ENCODE results near the gene AFF4.

The AFF4 gene

GRCh38 chr5:132836852-132837251 is 126.6 kb downstream of the AFF4 start:
- H3K4me2 ChIP-seq: peak overlapping the region; percentile 49 to 90 (median 77)
- peaks cover 0 to 9% (median 3%) of the 10 kb centered on the region in 11 experiments; a peak in 14 of 22 replicates for H3K27me3 ChIP-seq
- no peak overlapping the region for H3K4me3 ChIP-seq
- no peaks in the 10 kb centered on the region for H4K20me1 ChIP-seq
- peak overlapping the region in 9 of 11 experiments; percentile 63 to 89 (median 81); a peak in 19 of 22 replicates for H3K27ac ChIP-seq
- peaks cover 25 to 73% (median 62%) of the 10 kb centered on the region in 10 experiments for H3K4me1 ChIP-seq
- peak overlapping the region in 9 of 11 experiments; percentile 16 to 71 (median 48); a peak in 13 of 22 replicates for H3K9ac ChIP-seq
- H3K9me3 ChIP-seq (replicated peaks in 1 of 11): 0 out of 22 replicates have a peak, but pooled peaks cover 0 to 5% (median 0%) of the 10 kb centered on the region in 11 experiments
- no peak for TF ChIP-seq Cebpa-rat (IDR thresholded peaks at IDR 0.05)
- H3K36me3 ChIP-seq: no peaks in the 10 kb centered on the region

GRCh38 chr5:132834057-132834456 is 129.4 kb downstream of the AFF4 start:
- Histone ChIP-seq H3K27ac (no peak overlapping the region), H3K4me2 (no peak overlapping the region; a peak in 1 of 22 replicates), H3K4me3 (no peak overlapping the region), H3K4me1 (peaks cover 29 to 61% (median 47%) of the 10 kb centered on the region in 10 experiments), H3K9me3 (replicated peaks in 1 of 11) (0 out of 22 replicates have a peak, but pooled peaks cover 0 to 5% (median 0%) of the 10 kb centered on the region in 11 experiments), H3K36me3 (no peaks in the 10 kb centered on the region), H4K20me1 (peaks cover 0 to 8% (median 0%) of the 10 kb centered on the region in 11 experiments; a peak in 8 of 22 replicates), H3K9ac (no peak overlapping the region), H3K27me3 (peaks cover 8 to 37% (median 31%) of the 10 kb centered on the region in 11 experiments)
- TF ChIP-seq Cebpa-rat (IDR thresholded peaks at IDR 0.05): no peak

GRCh38 chr5:132832612-132833011 is 130.8 kb downstream of the AFF4 start:
- H3K4me1 ChIP-seq: peaks cover 23 to 54% (median 34%) of the 10 kb centered on the region in 10 experiments
- H3K9ac ChIP-seq: no peak overlapping the region
- H3K27ac ChIP-seq: no peak overlapping the region
- H3K4me3 ChIP-seq: no peak overlapping the region
- TF ChIP-seq Cebpa-rat (IDR thresholded peaks at IDR 0.05): no peak
- peaks cover 22 to 52% (median 45%) of the 10 kb centered on the region in 11 experiments for H3K27me3 ChIP-seq
- peaks cover 0 to 22% (median 3%) of the 10 kb centered on the region in 11 experiments; a peak in 9 of 22 replicates for H4K20me1 ChIP-seq
- 0 out of 22 replicates have a peak, but pooled peaks cover 0 to 5% (median 0%) of the 10 kb centered on the region in 11 experiments for H3K9me3 ChIP-seq (replicated peaks in 1 of 11)
- H3K36me3 ChIP-seq: peaks cover 0 to 5% (median 0%) of the 10 kb centered on the region in 11 experiments; a peak in 3 of 22 replicates
- H3K4me2 ChIP-seq: no peak overlapping the region

GRCh38 chr5:132831095-132831860 is 132.2 kb downstream of the AFF4 start:
- Histone ChIP-seq H4K20me1 (peaks cover 0 to 36% (median 7%) of the 10 kb centered on the region in 11 experiments; a peak in 11 of 22 replicates), H3K36me3 (peaks cover 0 to 19% (median 0%) of the 10 kb centered on the region in 11 experiments; a peak in 6 of 22 replicates), H3K9me3 (replicated peaks in 1 of 11) (0 out of 22 replicates have a peak, but pooled peaks cover 0 to 5% (median 0%) of the 10 kb centered on the region in 11 experiments), H3K4me1 (peaks cover 9 to 41% (median 21%) of the 10 kb centered on the region in 10 experiments), H3K4me3 (peak overlapping the region in 8 of 10 experiments; percentile 60 to 88 (median 78); a peak in 16 of 20 replicates), H3K27me3 (peaks cover 36 to 65% (median 59%) of the 10 kb centered on the region in 11 experiments), H3K4me2 (peak overlapping the region; percentile 87 to 97 (median 95); a peak in 20 of 22 replicates), H3K9ac (peak overlapping the region in 5 of 11 experiments; percentile 82 to 93 (median 86); a peak in 9 of 22 replicates), H3K27ac (peak overlapping the region in 5 of 11 experiments; percentile 73 to 83 (median 77); a peak in 7 of 22 replicates)
- TF ChIP-seq Cebpa-rat (IDR thresholded peaks at IDR 0.05): no peak

DNA sequence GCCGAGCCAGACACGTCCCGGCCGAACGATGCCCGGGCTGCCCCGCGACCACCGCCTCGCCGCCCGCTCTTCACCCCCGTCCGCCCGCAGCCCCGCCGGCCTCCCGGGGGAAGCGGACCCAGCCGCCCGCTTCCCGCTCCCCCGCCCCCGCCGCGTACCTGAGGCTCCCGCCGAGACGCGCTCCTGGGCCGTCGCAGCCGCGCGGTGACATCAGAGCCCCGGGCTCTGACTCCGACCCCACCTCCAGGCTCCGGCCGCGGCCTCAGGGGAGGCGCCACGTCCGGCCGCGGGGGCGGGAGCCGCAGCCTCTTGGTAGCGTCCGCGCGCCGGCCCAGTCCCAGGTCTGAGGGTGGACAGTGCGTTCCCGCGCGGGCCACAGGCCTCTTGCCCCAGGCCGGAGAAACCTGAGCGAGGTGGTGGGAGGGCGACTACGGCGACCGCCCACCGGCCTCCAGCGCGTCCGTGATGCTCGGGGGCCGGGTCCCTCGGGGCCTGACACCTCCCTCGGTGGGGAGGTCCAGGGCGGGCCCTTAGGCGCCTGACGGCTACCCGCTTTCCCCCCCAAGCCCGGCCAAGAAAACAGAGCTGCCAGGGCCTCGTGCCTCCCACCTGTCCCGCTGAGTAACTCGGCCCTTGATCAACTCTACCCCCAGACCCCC is 132.9 kb downstream of the AFF4 start, which contains the start of gene SHROOM1:
Gene SHROOM1 (minus strand): TSS at position 212 of the 659 bp plus-strand sequence. CDS start 4,507 bp downstream, outside the sequence.
- TF ChIP-seq Cebpa-rat (IDR thresholded peaks at IDR 0.05): no peak
- peak within 1 kb of the TSS; percentile 72 to 93 (median 82) for H3K9ac ChIP-seq
- H3K4me3 ChIP-seq: peak within 1 kb of the TSS; percentile 60 to 88 (median 73)
- peaks cover 0 to 26% (median 0%) of the 10 kb centered on the region in 11 experiments; a peak in 9 of 22 replicates for H3K36me3 ChIP-seq
- H3K27ac ChIP-seq: peak within 1 kb of the TSS; percentile 52 to 83 (median 69); a peak in 21 of 22 replicates
- H3K9me3 ChIP-seq (replicated peaks in 1 of 11): no peaks in the 10 kb centered on the region; a peak in 1 of 22 replicates
- peaks cover 43 to 72% (median 66%) of the 10 kb centered on the region in 11 experiments for H3K27me3 ChIP-seq
- peaks cover 5 to 34% (median 15%) of the 10 kb centered on the region in 10 experiments; a peak in 17 of 20 replicates for H3K4me1 ChIP-seq
- peak within 1 kb of the TSS; percentile 87 to 97 (median 95) for H3K4me2 ChIP-seq
- peaks cover 0 to 43% (median 12%) of the 10 kb centered on the region in 11 experiments; a peak in 14 of 22 replicates for H4K20me1 ChIP-seq

GRCh38 chr5:132829742-132830435 is 133.5 kb downstream of the AFF4 start:
- peaks cover 0 to 32% (median 0%) of the 10 kb centered on the region in 11 experiments; a peak in 9 of 22 replicates for H3K36me3 ChIP-seq
- peak overlapping the region; percentile 87 to 97 (median 95) for H3K4me2 ChIP-seq
- H3K9me3 ChIP-seq (replicated peaks in 1 of 11): no peaks in the 10 kb centered on the region; a peak in 1 of 22 replicates
- peak overlapping the region; percentile 72 to 93 (median 82) for H3K9ac ChIP-seq
- peak overlapping the region; percentile 60 to 88 (median 73) for H3K4me3 ChIP-seq
- H3K27ac ChIP-seq: peak overlapping the region; percentile 52 to 83 (median 69); a peak in 21 of 22 replicates
- TF ChIP-seq Cebpa-rat (IDR thresholded peaks at IDR 0.05): no peak
- peaks cover 5 to 28% (median 14%) of the 10 kb centered on the region in 10 experiments; a peak in 17 of 20 replicates for H3K4me1 ChIP-seq
- H3K27me3 ChIP-seq: peaks cover 49 to 79% (median 72%) of the 10 kb centered on the region in 11 experiments
- H4K20me1 ChIP-seq: peaks cover 0 to 50% (median 19%) of the 10 kb centered on the region in 11 experiments; a peak in 15 of 22 replicates

DNA sequence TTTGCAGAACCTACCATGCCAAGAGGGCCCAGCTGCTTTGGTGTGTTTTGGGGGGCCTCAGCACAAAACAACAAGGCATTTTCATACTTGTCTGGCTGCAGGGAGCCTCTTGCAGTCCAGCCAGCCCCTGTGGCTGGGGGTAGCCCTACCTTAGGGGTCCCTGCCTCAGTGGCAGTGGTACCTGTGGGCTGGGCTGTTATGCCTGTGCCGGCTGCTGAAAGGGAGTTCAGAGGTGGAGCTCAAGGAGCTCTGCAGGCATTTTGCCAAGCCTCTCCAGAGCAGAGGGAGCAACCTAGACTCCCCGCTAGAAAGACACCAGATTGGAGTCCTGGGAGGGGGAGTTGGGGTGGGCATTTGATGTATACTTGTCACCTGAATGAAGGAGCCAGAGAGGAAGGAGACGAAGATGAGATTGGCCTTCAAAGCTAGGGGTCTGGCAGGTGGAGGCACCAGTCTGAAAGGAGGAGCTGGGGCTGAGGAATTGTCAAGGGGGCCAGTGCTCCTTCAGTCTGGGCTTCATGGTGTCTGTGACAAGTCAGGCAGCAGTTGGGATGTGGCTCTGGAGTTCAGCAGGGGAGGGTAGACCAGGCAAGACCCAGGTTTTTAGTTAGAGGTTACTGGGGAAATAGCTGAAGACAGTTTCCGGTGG is 134.5 kb downstream of the AFF4 start:
- Histone ChIP-seq H3K27ac (no peak overlapping the region), H3K9me3 (replicated peaks in 1 of 11) (no peaks in the 10 kb centered on the region; a peak in 1 of 22 replicates), H3K9ac (peak overlapping the region in 5 of 11 experiments; percentile 82 to 93 (median 86); a peak in 5 of 22 replicates), H4K20me1 (peaks cover 0 to 59% (median 28%) of the 10 kb centered on the region in 11 experiments; a peak in 15 of 22 replicates), H3K36me3 (peaks cover 0 to 42% (median 0%) of the 10 kb centered on the region in 11 experiments; a peak in 9 of 22 replicates), H3K27me3 (peaks cover 59 to 88% (median 82%) of the 10 kb centered on the region in 11 experiments), H3K4me1 (peaks cover 5 to 28% (median 14%) of the 10 kb centered on the region in 10 experiments; a peak in 17 of 20 replicates), H3K4me2 (peak overlapping the region in 8 of 11 experiments; percentile 87 to 97 (median 94); a peak in 13 of 22 replicates), H3K4me3 (peak overlapping the region in 5 of 10 experiments; percentile 72 to 86 (median 82); a peak in 7 of 20 replicates)
- no peak for TF ChIP-seq Cebpa-rat (IDR thresholded peaks at IDR 0.05)

Measured in BLaER1 treated with 17β-estradiol and CSF1 and Interleukin-3, amounts not matched to agents 10 nM and 100 nM (cell line).